Measurements from ENCODE around the gene POR. TPM values are rescaled to one million over a fixed set of nuclear protein-coding genes. Genes with fewer than 3 reads are reported as not detected.
"Not testable (repeated sequence)": the region's sequence is repeated elsewhere in the genome, so short reads cannot be mapped to it uniquely, and the experiment has no call there.

Gene POR
- polyA plus RNA-seq, 4 donors, result 80.5 to 461 (median 262) TPM

DNA sequence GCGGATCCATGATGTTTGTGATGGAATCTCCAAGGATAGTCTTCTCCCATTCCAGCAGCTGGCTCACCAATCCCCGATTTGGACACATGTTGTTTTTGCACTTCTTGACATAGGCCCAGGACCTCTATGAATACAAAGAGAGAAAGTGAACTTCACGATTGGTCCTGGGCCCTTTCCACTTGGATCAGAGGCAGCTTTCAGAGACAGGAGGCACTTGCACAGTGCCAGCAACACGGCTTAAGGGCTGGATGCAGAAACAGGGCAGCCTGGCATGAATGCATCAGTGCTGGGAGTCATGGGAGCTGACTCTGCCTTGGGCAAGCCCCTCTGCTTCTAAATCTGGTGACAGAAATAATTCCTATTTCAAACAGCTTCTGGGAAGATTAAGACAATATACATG is 81.5 kb downstream of the POR start:
- Histone ChIP-seq H3K4me3 (ENCODE audit: low read depth in 1 of 3, low read length in 3 of 3) (no peak overlapping the region), H3K27me3 (ENCODE audit: control insufficient read depth in 3 of 3, insufficient read depth in 3 of 3, low read length in 3 of 3) (no peaks in the 10 kb centered on the region), H3K9me3 (ENCODE audit: control insufficient read depth in 2 of 2, insufficient read depth in 1 of 2, low read depth in 1 of 2, low read length in 1 of 2) (no peaks in the 10 kb centered on the region), H3K27ac (ENCODE audit: low read depth in 1 of 3, low read length in 2 of 3) (no peak overlapping the region), H3K36me3 (ENCODE audit: control insufficient read depth in 3 of 3, insufficient read depth in 2 of 3, low read depth in 1 of 3, low read length in 3 of 3) (peaks cover 0 to 51% (median 7%) of the 10 kb centered on the region in 3 donors), H3K4me1 (ENCODE audit: control insufficient read depth in 3 of 3, insufficient read depth in 2 of 3, low read depth in 1 of 3, low read length in 2 of 3) (peaks cover 3 to 11% (median 6%) of the 10 kb centered on the region in 3 donors)
- 85 to 88% (median 87%) methylated on average over 4 of the region's 4 CpGs for WGBS, 3 donors
- FAIRE-seq, result no peak
- DNase-seq, result no peak

DNA sequence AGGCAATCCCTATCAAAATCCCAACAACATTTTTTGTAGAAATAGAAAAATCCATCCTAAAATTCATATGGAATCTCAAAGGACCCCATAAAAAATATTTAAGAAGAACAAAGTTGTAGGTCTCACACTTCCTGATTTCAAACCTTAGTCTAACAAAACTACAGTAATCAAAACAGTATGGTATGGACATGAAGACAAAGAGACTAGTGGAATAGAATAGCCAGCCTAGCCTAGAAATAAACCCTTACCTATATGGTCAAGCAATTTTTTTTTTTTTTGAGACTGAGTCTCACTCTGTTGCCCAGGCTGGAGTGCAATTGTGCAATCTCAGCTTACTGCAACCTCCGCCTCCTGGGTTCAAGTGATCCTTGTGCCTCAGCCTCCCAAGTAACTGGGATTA is 83.1 kb downstream of the POR start:
- DNase-seq (no peak), FAIRE-seq (no peak)
- Histone ChIP-seq H3K4me1 (ENCODE audit: control insufficient read depth in 3 of 3, insufficient read depth in 2 of 3, low read depth in 1 of 3, low read length in 2 of 3) (peaks cover 0 to 10% (median 5%) of the 10 kb centered on the region in 3 donors), H3K4me3 (ENCODE audit: low read depth in 1 of 3, low read length in 3 of 3) (no peak overlapping the region), H3K27ac (ENCODE audit: low read depth in 1 of 3, low read length in 2 of 3) (no peak overlapping the region), H3K27me3 (ENCODE audit: control insufficient read depth in 3 of 3, insufficient read depth in 3 of 3, low read length in 3 of 3) (no peaks in the 10 kb centered on the region), H3K36me3 (ENCODE audit: control insufficient read depth in 3 of 3, insufficient read depth in 2 of 3, low read depth in 1 of 3, low read length in 3 of 3) (peaks cover 3 to 55% (median 7%) of the 10 kb centered on the region in 3 donors), H3K9me3 (ENCODE audit: control insufficient read depth in 2 of 2, insufficient read depth in 1 of 2, low read depth in 1 of 2, low read length in 1 of 2) (no peaks in the 10 kb centered on the region)
- 97 to 100% (median 100%) methylated on average over 1 of the region's 1 CpG for WGBS, 3 donors

DNA sequence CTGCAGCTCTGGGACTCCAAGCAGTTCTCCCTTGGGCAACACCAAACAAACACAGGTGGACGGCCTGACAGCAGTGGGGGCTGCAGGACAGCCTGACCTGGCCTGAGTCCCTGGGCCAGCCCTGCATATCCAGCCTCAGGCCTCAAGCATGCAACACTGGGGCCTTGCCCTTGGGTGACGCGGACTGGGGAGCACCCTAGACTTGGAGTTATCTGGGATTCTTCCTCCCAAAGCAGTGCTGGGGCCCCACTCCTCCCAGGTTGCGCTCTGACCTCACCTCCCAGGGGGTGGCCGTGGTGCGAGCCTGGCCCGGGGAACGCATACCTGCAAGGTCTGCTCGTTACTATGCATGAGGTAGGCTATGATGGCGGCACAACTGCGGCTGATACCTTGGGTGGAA is 85.6 kb downstream of the POR start:
- WGBS, 3 donors, result 95 to 99% (median 96%) methylated on average over 11 of the region's 11 CpGs
- Histone ChIP-seq H3K4me1 (ENCODE audit: control insufficient read depth in 3 of 3, insufficient read depth in 2 of 3, low read depth in 1 of 3, low read length in 2 of 3) (no peaks in the 10 kb centered on the region), H3K27ac (ENCODE audit: low read depth in 1 of 3, low read length in 2 of 3) (no peak overlapping the region), H3K27me3 (ENCODE audit: control insufficient read depth in 3 of 3, insufficient read depth in 3 of 3, low read length in 3 of 3) (no peaks in the 10 kb centered on the region), H3K9me3 (ENCODE audit: control insufficient read depth in 2 of 2, insufficient read depth in 1 of 2, low read depth in 1 of 2, low read length in 1 of 2) (no peaks in the 10 kb centered on the region), H3K4me3 (ENCODE audit: low read depth in 1 of 3, low read length in 3 of 3) (no peak overlapping the region), H3K36me3 (ENCODE audit: control insufficient read depth in 3 of 3, insufficient read depth in 2 of 3, low read depth in 1 of 3, low read length in 3 of 3) (peaks cover 3 to 66% (median 7%) of the 10 kb centered on the region in 3 donors)
- FAIRE-seq (no peak), DNase-seq (no peak)

DNA sequence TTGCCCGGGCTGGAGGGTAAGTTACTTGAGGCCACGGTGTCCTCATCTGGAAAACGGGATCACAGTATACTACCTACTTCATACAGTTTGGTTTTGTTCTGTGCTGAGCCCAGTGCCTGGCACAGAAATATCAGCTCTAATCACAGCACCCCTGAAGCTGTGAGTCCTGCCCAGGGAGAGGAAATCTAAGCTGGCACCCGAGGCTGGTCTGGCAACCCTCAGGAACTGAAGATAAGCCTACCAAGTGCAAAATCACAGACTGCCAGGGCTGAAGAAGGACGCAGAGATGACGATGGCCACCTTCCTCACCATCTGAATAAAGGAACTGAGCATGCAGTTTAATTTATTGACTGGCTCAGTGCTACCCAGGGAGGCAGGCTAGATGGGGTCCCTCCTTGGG is 87.2 kb downstream of the POR start:
- no peak overlapping the region for H3K27ac ChIP-seq (ENCODE audit: low read depth in 1 of 3, low read length in 2 of 3)
- H3K9me3 ChIP-seq (ENCODE audit: control insufficient read depth in 2 of 2, insufficient read depth in 1 of 2, low read depth in 1 of 2, low read length in 1 of 2), result no peaks in the 10 kb centered on the region
- DNase-seq (no peak), FAIRE-seq (no peak)
- H3K36me3 ChIP-seq (ENCODE audit: control insufficient read depth in 3 of 3, insufficient read depth in 2 of 3, low read depth in 1 of 3, low read length in 3 of 3), result peaks cover 3 to 63% (median 7%) of the 10 kb centered on the region in 3 donors
- no peaks in the 10 kb centered on the region for H3K27me3 ChIP-seq (ENCODE audit: control insufficient read depth in 3 of 3, insufficient read depth in 3 of 3, low read length in 3 of 3)
- no peaks in the 10 kb centered on the region for H3K4me1 ChIP-seq (ENCODE audit: control insufficient read depth in 3 of 3, insufficient read depth in 2 of 3, low read depth in 1 of 3, low read length in 2 of 3)
- WGBS, 3 donors, result 85 to 94% (median 88%) methylated on average over 6 of the region's 6 CpGs
- no peak overlapping the region for H3K4me3 ChIP-seq (ENCODE audit: low read depth in 1 of 3, low read length in 3 of 3)

DNA sequence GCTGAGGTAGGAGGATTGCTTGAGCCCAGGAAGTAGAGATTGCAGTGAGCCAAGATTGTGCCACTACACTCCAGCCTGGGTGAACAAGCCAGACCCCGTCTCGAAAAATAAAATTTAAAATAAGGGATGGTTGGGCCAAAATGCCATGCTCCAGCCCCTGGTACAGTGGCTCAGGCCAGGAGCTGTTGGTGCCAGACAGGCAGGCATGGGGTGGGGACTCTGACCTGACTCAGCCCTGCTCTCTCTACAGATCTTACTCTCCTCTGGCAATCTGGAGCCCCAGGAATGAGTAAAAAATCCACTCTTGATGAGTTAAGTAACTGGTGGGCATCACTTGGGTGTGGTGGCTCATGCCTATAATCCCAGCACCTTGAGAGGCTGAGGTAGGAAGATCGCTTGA is 87.9 kb downstream of the POR start:
- 94 to 98% (median 96%) methylated on average over 3 of the region's 3 CpGs for WGBS, 3 donors

DNA sequence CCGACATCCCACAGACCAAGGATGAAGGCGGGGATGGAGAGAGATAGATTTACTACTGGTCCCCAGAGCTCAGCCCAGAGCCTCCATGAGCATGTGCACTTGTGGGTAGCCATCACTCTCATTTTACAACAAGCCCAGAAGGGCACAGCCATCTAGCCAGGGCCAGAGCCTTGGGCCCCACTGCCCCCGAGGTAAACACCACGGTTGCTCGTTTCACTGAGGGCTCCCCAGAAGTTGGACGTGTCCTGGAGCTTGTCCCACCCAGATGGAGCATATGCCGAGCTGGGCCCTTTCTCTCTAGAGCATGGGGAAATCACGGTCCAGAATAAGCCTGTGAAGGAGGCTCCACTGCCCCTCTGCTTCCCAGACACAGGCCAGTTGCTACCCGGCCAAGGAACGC is 88.4 kb downstream of the POR start:
- FAIRE-seq (no peak), DNase-seq (no peak)
- Histone ChIP-seq H3K36me3 (ENCODE audit: control insufficient read depth in 3 of 3, insufficient read depth in 2 of 3, low read depth in 1 of 3, low read length in 3 of 3) (peaks cover 3 to 62% (median 7%) of the 10 kb centered on the region in 3 donors), H3K9me3 (ENCODE audit: control insufficient read depth in 2 of 2, insufficient read depth in 1 of 2, low read depth in 1 of 2, low read length in 1 of 2) (no peaks in the 10 kb centered on the region), H3K4me1 (ENCODE audit: control insufficient read depth in 3 of 3, insufficient read depth in 2 of 3, low read depth in 1 of 3, low read length in 2 of 3) (no peaks in the 10 kb centered on the region), H3K27ac (ENCODE audit: low read depth in 1 of 3, low read length in 2 of 3) (no peak overlapping the region), H3K27me3 (ENCODE audit: control insufficient read depth in 3 of 3, insufficient read depth in 3 of 3, low read length in 3 of 3) (no peaks in the 10 kb centered on the region), H3K4me3 (ENCODE audit: low read depth in 1 of 3, low read length in 3 of 3) (no peak overlapping the region)
- WGBS, 3 donors, result 95 to 97% (median 97%) methylated on average over 10 of the region's 10 CpGs

More for the DNA sequence above, 87.9 kb downstream of the POR start:
- Histone ChIP-seq H3K9me3 (ENCODE audit: control insufficient read depth in 2 of 2, insufficient read depth in 1 of 2, low read depth in 1 of 2, low read length in 1 of 2) (no peaks in the 10 kb centered on the region), H3K4me1 (ENCODE audit: control insufficient read depth in 3 of 3, insufficient read depth in 2 of 3, low read depth in 1 of 3, low read length in 2 of 3) (no peaks in the 10 kb centered on the region), H3K4me3 (ENCODE audit: low read depth in 1 of 3, low read length in 3 of 3) (no peak overlapping the region), H3K27ac (ENCODE audit: low read depth in 1 of 3, low read length in 2 of 3) (no peak overlapping the region), H3K36me3 (ENCODE audit: control insufficient read depth in 3 of 3, insufficient read depth in 2 of 3, low read depth in 1 of 3, low read length in 3 of 3) (peaks cover 3 to 64% (median 7%) of the 10 kb centered on the region in 3 donors), H3K27me3 (ENCODE audit: control insufficient read depth in 3 of 3, insufficient read depth in 3 of 3, low read length in 3 of 3) (no peaks in the 10 kb centered on the region)
- no peak for DNase-seq
- FAIRE-seq, result no peak

DNA sequence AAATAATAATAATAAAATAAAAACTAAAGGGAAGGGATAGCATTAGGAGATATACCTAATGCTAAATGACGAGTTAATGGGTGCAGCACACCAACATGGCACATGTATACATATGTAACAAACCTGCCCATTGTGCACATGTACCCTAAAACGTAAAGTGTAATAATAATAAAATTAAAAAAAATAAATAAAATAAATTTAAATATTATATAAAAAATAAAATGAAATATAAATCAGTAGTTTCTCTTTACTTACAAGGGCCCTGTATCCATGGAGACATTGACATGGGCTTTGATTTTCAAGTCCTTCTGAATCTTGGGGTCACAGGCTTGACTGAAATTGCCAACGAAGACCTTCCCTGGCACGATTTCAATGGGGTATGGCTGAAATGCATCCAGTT is 90.0 kb downstream of the POR start:
- not testable (repeated sequence) for FAIRE-seq; H3K9me3 ChIP-seq (ENCODE audit: control insufficient read depth in 2 of 2, insufficient read depth in 1 of 2, low read depth in 1 of 2, low read length in 1 of 2); H3K27ac ChIP-seq (ENCODE audit: low read depth in 1 of 3, low read length in 2 of 3); DNase-seq; H3K27me3 ChIP-seq (ENCODE audit: control insufficient read depth in 3 of 3, insufficient read depth in 3 of 3, low read length in 3 of 3); H3K4me3 ChIP-seq (ENCODE audit: low read depth in 1 of 3, low read length in 3 of 3); H3K4me1 ChIP-seq (ENCODE audit: control insufficient read depth in 3 of 3, insufficient read depth in 2 of 3, low read depth in 1 of 3, low read length in 2 of 3)
- peaks cover 3 to 61% (median 5%) of the 10 kb centered on the region in 3 donors for H3K36me3 ChIP-seq (ENCODE audit: control insufficient read depth in 3 of 3, insufficient read depth in 2 of 3, low read depth in 1 of 3, low read length in 3 of 3)
- 85 to 98% (median 94%) methylated on average over 4 of the region's 4 CpGs for WGBS, 3 donors

DNA sequence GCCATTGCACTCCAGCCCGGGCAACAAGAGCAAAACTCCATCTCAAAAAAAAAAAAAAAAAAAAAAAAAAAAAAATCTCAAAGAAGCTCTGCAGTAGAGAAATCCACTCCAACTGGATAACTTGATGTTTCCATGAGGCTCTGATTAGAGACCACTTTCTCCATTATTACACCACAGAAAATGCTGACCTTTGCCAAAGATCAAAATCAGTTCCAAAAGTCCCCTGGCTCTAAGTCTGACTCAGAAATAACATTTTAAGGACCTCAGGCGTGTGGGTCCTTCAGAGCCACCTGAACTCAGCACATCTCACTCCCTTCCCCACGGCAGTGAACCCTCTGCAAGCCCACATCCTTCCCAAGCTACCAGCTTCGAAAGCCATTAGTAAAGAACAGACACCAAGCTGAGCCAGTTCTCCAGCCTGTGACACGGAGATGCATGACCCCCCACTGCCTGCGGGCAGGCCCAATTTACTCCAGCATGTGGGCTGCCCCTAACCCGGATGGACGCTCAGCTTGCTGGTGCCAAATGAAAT is 93.3 kb downstream of the POR start:
- Histone ChIP-seq H3K36me3 (ENCODE audit: control insufficient read depth in 3 of 3, insufficient read depth in 2 of 3, low read depth in 1 of 3, low read length in 3 of 3) (peaks cover 0 to 57% (median 0%) of the 10 kb centered on the region in 3 donors), H3K4me1 (ENCODE audit: control insufficient read depth in 3 of 3, insufficient read depth in 2 of 3, low read depth in 1 of 3, low read length in 2 of 3) (peaks cover 0 to 3% (median 0%) of the 10 kb centered on the region in 3 donors), H3K27me3 (ENCODE audit: control insufficient read depth in 3 of 3, insufficient read depth in 3 of 3, low read length in 3 of 3) (no peaks in the 10 kb centered on the region), H3K9me3 (ENCODE audit: control insufficient read depth in 2 of 2, insufficient read depth in 1 of 2, low read depth in 1 of 2, low read length in 1 of 2) (no peaks in the 10 kb centered on the region), H3K4me3 (ENCODE audit: low read depth in 1 of 3, low read length in 3 of 3) (no peak overlapping the region), H3K27ac (ENCODE audit: low read depth in 1 of 3, low read length in 2 of 3) (no peak overlapping the region)
- WGBS, 3 donors, result 69 to 77% (median 72%) methylated on average over 8 of the region's 8 CpGs
- no peak for DNase-seq
- FAIRE-seq, result no peak

All from small intestine (tissue), 7 donors.